HL-60/S4 treated with phorbol 12-myristate 13-acetate at 8.2 ng/mL for 4 days and 3 days (cell line): ENCODE data around the gene KPTN.

Experiments used
- in situ Hi-C: fragments of 300-500 bp; cut with MboI; formaldehyde crosslinking; loops from 2 replicates; pipeline ENCODE4 v1.15.0; 2022; ENCODE audit warnings: low sequenced_read_pairs

Gene KPTN

DNA sequence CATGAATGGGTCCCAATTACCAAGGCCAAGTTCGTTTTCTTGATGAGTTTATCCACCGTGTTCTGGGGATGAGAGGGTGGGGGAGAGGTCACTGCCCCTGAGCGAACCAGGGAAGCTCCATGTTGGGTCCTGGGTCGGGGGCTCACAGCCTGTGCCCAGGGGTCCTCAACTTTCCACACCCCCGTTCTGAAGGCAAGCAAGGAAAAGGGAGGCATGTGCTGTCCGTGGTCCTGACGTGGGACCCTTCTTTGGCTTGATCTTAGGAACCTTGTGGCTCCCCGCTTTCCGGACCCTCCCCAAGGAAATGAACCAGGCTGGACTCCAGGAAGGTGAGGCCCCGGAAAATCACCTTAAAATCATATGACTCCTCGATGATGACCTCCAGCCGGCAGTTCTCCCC is 46.5 kb downstream of the KPTN start:
- in situ Hi-C loops, result loop anchor here (5.0 kb wide), 1 partner anchor 260 kb away; no protein-coding TSS in a partner anchor

- in situ Hi-C loops, result loop anchor here (5.0 kb wide), 1 partner anchor 260 kb away; no protein-coding TSS in a partner anchor
Measured at GRCh38 chr19:47436712-47437401, 47.2 kb downstream of the KPTN start.

DNA sequence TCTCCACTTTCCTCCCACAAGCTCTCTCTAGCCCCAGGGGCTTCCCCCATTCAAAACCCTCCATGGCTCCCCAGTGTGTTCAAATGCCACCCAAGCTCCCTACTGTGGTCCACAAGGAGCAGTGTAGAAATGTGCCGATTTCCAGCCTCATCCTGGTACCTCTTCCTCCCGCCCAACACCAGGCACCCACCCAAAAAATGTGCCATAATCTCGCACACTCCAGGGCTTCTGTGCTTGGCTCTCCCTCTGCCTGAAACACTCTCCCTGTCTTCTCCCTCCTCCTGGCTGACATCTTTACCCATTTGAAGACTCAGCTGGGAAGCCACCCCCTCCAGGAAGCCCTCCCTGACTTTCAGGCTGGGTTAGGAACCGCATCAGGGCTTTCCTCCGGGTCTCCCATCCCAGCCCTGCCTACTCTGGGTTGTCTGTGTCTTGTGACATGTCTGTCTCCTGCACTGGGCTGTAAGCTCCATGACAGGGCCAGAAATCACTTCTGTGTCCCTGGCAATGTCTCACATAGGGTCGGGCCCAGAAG is 48.1 kb downstream of the KPTN start:
- in situ Hi-C loops, result loop anchor here (5.0 kb wide), 1 partner anchor 261 kb away; no protein-coding TSS in a partner anchor

DNA sequence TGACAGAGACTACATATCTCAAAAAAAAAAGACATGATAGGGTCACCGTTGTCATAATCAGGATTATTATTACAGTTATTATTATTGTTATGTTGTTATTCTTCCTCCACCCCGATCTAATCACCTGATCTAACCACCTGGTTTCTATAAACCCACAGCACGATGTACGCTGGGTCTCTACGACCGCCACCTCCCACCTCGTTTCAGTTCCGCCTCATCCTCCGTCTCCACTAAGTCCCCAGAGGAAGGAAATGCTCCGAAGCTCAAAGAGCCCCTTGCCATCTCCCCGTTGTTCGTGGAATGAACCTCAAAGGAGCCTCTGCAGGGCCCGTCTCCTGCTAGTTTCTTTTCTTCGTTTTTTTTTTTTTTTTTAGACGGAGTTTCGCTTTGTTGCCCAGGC is 48.8 kb downstream of the KPTN start:
- in situ Hi-C loops, result loop anchor here (5.0 kb wide), 1 partner anchor 262 kb away; no protein-coding TSS in a partner anchor

DNA sequence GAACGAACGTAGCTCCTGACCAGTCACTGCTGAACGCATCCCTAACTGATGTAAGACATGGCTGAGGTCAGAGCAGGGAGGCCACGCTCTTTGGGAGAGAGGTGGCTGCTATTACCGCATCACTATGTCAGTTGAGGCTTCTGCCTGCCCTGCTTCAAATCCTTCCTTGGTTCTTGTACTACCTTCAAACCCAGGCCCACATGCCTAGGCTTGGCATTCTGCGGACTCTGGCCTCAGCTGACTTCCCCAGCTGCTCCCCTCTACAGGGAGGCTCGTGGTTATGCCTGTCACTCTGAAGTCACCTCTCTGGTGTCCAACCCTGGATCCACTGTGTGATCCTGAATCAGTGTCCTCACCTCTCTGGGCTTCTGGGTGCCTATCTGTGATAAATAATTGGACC is 49.9 kb downstream of the KPTN start:
- in situ Hi-C loops, result no loop called here

DNA sequence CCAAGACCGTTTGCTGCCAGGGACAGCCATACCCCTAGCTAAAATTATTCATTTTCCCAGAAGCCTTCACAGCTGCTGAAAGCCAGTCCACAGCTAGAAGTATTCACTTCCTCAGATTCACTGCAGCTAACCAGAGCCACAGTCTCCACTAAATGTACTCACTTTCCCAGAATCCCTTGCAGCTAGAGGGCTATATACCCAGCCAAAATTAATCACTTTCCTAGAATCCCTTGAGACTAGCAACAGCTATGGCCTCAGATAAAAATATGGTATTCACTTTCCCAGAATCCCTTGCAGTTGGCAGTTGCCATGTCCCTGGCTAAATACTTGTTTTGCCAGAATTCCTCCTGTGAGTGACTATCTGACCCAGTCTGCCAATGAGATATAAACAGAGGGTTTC is 50.9 kb downstream of the KPTN start:
- in situ Hi-C loops, result no loop called here

DNA sequence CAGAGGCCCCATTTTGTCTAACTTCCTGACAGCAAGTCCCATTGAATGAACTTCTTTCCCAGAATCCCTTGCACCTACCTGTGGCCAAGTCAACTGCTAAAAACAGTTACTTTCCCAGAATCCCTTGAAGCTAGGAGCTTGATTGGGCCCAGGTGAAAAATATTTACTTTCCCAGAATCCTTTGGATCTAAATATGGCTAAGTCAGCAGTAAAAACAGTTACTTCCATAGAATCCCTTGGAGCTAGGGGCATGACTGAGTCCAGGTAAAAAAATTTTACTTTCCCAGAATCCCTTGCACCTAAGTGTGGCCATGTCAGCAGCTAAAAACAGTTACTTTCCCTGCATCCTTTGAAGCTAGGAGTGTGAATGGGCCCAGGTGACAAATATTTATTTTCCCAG is 51.5 kb downstream of the KPTN start:
- in situ Hi-C loops, result no loop called here

- in situ Hi-C loops, result no loop called here
Measured at GRCh38 chr19:47432091-47432490, 51.9 kb downstream of the KPTN start.

- in situ Hi-C loops, result no loop called here
Measured at GRCh38 chr19:47430041-47430802, 53.8 kb downstream of the KPTN start.

- in situ Hi-C loops, result no loop called here
Measured at GRCh38 chr19:47429140-47429793, 54.8 kb downstream of the KPTN start.

DNA sequence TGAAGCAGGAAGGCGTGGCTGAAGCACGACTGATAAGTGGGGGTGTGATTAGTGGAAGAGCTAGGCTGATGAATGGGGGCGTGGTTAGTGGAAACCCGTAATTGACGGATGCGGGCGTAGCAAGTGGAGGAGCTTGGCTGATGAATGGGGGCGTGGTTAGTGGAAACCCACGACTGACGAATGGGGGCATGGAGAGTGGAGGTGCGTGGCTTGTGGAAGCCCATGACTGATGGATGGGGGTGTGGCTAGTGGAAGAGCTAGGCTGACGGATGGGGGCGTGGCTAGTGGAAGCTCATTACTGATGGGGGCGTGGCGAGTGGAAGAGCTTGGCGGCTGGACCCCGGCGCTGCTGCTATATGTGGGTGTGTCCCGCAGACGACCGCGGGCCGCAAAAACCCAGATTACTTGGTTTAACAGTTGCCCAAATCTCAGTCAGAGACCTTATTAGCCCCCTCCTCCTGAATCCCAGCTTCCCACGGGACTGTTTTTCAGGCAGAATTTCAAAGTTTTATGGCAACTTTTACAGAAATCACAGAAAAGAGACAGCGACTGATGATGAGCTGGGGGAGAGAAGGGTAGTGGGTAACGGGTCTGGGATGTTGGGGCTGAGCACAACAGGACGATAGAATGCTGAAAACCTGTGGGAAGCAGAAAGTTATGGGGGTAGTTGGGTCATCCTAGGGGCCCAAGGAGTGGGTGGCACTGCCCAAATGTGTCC is 55.7 kb downstream of the KPTN start:
- in situ Hi-C loops, result no loop called here

- in situ Hi-C loops, result no loop called here
Measured at GRCh38 chr19:47427241-47428176, 56.5 kb downstream of the KPTN start.
